ENCODE measurements around the gene KIF11. TPM values are rescaled to one million over a fixed set of nuclear protein-coding genes. Genes with fewer than 3 reads are reported as not detected.

The KIF11 gene
- total and polyA plus RNA-seq, 2 of the 13 experiments (the other 11 are each of a cell fraction or from before 2014, with no cell fraction given), result 8.7 to 38.4 TPM

GRCh38 chr10:92696606-92697383, 103.9 kb downstream of the KIF11 start:
- Histone ChIP-seq H3K4me2 (ENCODE audit: low read depth, low read length) (peak overlapping the region; percentile 60), H3K4me3 (replicated peaks in 1 of 3; ENCODE audit: insufficient read depth in 1 of 3, low read depth in 2 of 3, low read length in 3 of 3) (peak overlapping the region; percentile 7 to 48 (median 17); a peak in 5 of 6 replicates)
- POLR2A ChIA-PET, result interaction anchor here (1.6 kb wide), 1 partner anchor 151 kb away, joined by 5 read pairs; the partner anchor contains the start of gene EXOC6
- TF ChIP-seq POLR2A (IDR thresholded peaks at IDR 0.05; ENCODE audit: insufficient read depth in 1 of 2, low read depth in 2 of 2, low read length in 2 of 2) (0 out of 4 replicates have a peak, but pooled peaks of 1 of the 2 experiments have one; percentile 25), POGZ (CRISPR knock-in tag; IDR thresholded peaks at IDR 0.05) (peak; percentile 44; the same call in 1 of the 2 replicates), RBFOX2 (IDR thresholded peaks at IDR 0.05; ENCODE audit: low read depth, low read length) (peak; percentile 55; the same call in 1 of the 2 replicates), SMC3 (IDR thresholded peaks at IDR 0.05; ENCODE audit: low read length) (0 out of 2 replicates have a peak, but pooled peaks have one; percentile 13), ZNF770 (CRISPR knock-in tag; IDR thresholded peaks at IDR 0.05) (peak; percentile 84), POLR2G (IDR thresholded peaks at IDR 0.05; ENCODE audit: low read depth, low read length) (0 out of 2 replicates have a peak, but pooled peaks have one; percentile 51), ZBTB20 (CRISPR knock-in tag; IDR thresholded peaks at IDR 0.05; ENCODE audit: borderline replicate concordance, low read depth) (no peak)
- TF ChIP-seq, protein P1, sequence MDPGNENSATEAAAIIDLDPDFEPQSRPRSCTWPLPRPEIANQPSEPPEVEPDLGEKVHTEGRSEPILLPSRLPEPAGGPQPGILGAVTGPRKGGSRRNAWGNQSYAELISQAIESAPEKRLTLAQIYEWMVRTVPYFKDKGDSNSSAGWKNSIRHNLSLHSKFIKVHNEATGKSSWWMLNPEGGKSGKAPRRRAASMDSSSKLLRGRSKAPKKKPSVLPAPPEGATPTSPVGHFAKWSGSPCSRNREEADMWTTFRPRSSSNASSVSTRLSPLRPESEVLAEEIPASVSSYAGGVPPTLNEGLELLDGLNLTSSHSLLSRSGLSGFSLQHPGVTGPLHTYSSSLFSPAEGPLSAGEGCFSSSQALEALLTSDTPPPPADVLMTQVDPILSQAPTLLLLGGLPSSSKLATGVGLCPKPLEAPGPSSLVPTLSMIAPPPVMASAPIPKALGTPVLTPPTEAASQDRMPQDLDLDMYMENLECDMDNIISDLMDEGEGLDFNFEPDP (CRISPR knock-in tag; conservative IDR thresholded peaks at IDR 0.05), result 0 out of 2 replicates have a peak, but pooled peaks have one; percentile 76
- TF ChIP-seq, protein P2, sequence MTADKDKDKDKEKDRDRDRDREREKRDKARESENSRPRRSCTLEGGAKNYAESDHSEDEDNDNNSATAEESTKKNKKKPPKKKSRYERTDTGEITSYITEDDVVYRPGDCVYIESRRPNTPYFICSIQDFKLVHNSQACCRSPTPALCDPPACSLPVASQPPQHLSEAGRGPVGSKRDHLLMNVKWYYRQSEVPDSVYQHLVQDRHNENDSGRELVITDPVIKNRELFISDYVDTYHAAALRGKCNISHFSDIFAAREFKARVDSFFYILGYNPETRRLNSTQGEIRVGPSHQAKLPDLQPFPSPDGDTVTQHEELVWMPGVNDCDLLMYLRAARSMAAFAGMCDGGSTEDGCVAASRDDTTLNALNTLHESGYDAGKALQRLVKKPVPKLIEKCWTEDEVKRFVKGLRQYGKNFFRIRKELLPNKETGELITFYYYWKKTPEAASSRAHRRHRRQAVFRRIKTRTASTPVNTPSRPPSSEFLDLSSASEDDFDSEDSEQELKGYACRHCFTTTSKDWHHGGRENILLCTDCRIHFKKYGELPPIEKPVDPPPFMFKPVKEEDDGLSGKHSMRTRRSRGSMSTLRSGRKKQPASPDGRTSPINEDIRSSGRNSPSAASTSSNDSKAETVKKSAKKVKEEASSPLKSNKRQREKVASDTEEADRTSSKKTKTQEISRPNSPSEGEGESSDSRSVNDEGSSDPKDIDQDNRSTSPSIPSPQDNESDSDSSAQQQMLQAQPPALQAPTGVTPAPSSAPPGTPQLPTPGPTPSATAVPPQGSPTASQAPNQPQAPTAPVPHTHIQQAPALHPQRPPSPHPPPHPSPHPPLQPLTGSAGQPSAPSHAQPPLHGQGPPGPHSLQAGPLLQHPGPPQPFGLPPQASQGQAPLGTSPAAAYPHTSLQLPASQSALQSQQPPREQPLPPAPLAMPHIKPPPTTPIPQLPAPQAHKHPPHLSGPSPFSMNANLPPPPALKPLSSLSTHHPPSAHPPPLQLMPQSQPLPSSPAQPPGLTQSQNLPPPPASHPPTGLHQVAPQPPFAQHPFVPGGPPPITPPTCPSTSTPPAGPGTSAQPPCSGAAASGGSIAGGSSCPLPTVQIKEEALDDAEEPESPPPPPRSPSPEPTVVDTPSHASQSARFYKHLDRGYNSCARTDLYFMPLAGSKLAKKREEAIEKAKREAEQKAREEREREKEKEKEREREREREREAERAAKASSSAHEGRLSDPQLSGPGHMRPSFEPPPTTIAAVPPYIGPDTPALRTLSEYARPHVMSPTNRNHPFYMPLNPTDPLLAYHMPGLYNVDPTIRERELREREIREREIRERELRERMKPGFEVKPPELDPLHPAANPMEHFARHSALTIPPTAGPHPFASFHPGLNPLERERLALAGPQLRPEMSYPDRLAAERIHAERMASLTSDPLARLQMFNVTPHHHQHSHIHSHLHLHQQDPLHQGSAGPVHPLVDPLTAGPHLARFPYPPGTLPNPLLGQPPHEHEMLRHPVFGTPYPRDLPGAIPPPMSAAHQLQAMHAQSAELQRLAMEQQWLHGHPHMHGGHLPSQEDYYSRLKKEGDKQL (CRISPR knock-in tag; IDR thresholded peaks at IDR 0.05; ENCODE audit: low read depth), result no peak
- TF ChIP-seq, protein P3, sequence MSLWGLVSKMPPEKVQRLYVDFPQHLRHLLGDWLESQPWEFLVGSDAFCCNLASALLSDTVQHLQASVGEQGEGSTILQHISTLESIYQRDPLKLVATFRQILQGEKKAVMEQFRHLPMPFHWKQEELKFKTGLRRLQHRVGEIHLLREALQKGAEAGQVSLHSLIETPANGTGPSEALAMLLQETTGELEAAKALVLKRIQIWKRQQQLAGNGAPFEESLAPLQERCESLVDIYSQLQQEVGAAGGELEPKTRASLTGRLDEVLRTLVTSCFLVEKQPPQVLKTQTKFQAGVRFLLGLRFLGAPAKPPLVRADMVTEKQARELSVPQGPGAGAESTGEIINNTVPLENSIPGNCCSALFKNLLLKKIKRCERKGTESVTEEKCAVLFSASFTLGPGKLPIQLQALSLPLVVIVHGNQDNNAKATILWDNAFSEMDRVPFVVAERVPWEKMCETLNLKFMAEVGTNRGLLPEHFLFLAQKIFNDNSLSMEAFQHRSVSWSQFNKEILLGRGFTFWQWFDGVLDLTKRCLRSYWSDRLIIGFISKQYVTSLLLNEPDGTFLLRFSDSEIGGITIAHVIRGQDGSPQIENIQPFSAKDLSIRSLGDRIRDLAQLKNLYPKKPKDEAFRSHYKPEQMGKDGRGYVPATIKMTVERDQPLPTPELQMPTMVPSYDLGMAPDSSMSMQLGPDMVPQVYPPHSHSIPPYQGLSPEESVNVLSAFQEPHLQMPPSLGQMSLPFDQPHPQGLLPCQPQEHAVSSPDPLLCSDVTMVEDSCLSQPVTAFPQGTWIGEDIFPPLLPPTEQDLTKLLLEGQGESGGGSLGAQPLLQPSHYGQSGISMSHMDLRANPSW (CRISPR knock-in tag; IDR thresholded peaks at IDR 0.05; ENCODE audit: borderline replicate concordance), result 0 out of 2 replicates have a peak, but pooled peaks have one; percentile 40

More at GRCh38 chr10:92696606-92697383, 103.9 kb downstream of the KIF11 start:
- in situ Hi-C loops (cut with HindIII; ENCODE audit: extremely low pct_ligation_motif_present, low pct_unique_long_range_greater_than_20kb), result no loop called here
- BruUV-seq (replicated peaks), result TSS peak; percentile 96
- no peaks in the 10 kb centered on the region for H3K9me3 ChIP-seq (ENCODE audit: low read length)
- peak overlapping the region; percentile 56 for H3K9ac ChIP-seq (ENCODE audit: insufficient read depth, low read depth, low read length)
- no peaks in the 10 kb centered on the region; a peak in 1 of 5 replicates for H3K27me3 ChIP-seq (ENCODE audit: control insufficient read depth in 1 of 2, insufficient read depth in 2 of 2, low read length in 2 of 2)
- 15% methylated on average over 6 of the region's 7 CpGs for WGBS (ENCODE audit: low lambda C conversion rate)
- FAIRE-seq (peak; percentile 40), ATAC-seq (peak; percentile 59), DNase-seq (ENCODE audit: low spot score) (peak; percentile 62)
- peaks cover 27% of the 10 kb centered on the region for H3K79me2 ChIP-seq (ENCODE audit: insufficient read depth, low read length)
- intact Hi-C loops (cut with micrococcal nuclease; ENCODE audit: unreplicated experiment), result loop anchor here (1.0 kb wide), 1 partner anchor 60 kb away; no protein-coding TSS in a partner anchor
- CTCF ChIA-PET (ENCODE audit: low intra/inter-chr PET ratio, low total read pairs), result no interaction called here
- peaks cover 71% of the 10 kb centered on the region for H3K4me1 ChIP-seq (ENCODE audit: insufficient read depth, low read length)
- peak overlapping the region; percentile 79 for H3K27ac ChIP-seq (ENCODE audit: extremely low read length, insufficient read depth, low read length)
- H2AFZ ChIP-seq (ENCODE audit: low read length), result no peak overlapping the region
- H4K20me1 ChIP-seq (ENCODE audit: insufficient read depth, low read length), result peaks cover 4% of the 10 kb centered on the region; the same call in 1 of the 2 replicates
- H3K36me3 ChIP-seq (replicated peaks in 1 of 2; ENCODE audit: control insufficient read depth in 1 of 2, insufficient read depth in 2 of 2, low read length in 2 of 2), result peaks cover 0 to 3% of the 10 kb centered on the region in 2 experiments; a peak in 2 of 5 replicates

All from HepG2 (cell line).